Measurements from ENCODE around the gene ZNF575.

The ZNF575 gene

DNA sequence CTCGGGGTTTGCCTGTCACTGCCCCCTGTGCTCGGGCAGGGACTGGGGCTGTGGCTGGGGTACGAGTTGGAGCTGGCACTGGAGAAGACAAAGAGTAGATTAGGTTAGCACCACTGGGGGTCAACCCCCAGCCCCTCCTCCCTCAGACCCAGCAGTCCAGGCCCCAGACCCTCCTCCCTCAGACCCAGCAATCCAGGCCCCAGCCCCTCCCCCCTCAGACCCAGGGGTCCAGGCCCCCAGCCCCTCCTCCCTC is 19.1 kb downstream of the ZNF575 start:
- TF ChIP-seq, protein P1, sequence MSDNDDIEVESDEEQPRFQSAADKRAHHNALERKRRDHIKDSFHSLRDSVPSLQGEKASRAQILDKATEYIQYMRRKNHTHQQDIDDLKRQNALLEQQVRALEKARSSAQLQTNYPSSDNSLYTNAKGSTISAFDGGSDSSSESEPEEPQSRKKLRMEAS (IDR thresholded peaks at IDR 0.05), result no peak
- no peak for TF ChIP-seq CEBPB (IDR thresholded peaks at IDR 0.05)
- TF ChIP-seq EP300 (IDR thresholded peaks at IDR 0.05; ENCODE audit: borderline replicate concordance), result no peak
- TF ChIP-seq TCF12 (IDR thresholded peaks at IDR 0.05; ENCODE audit: low read depth), result no peak
- TF ChIP-seq CREB1 (IDR thresholded peaks at IDR 0.05; ENCODE audit: low read depth), result no peak
- TF ChIP-seq, protein P2, sequence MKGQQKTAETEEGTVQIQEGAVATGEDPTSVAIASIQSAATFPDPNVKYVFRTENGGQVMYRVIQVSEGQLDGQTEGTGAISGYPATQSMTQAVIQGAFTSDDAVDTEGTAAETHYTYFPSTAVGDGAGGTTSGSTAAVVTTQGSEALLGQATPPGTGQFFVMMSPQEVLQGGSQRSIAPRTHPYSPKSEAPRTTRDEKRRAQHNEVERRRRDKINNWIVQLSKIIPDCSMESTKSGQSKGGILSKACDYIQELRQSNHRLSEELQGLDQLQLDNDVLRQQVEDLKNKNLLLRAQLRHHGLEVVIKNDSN (IDR thresholded peaks at IDR 0.05), result no peak
- no peak for TF ChIP-seq EGR1 (IDR thresholded peaks at IDR 0.05)
- no peak for TF ChIP-seq NFIC (IDR thresholded peaks at IDR 0.05)
- TF ChIP-seq TAF1 (IDR thresholded peaks at IDR 0.05; ENCODE audit: low read depth), result no peak
- TF ChIP-seq TEAD4 (IDR thresholded peaks at IDR 0.05), result no peak
- no peak for TF ChIP-seq ZBTB7A (IDR thresholded peaks at IDR 0.05; ENCODE audit: low read depth)
- TF ChIP-seq YY1 (IDR thresholded peaks at IDR 0.05; ENCODE audit: low read depth), result no peak
- no peak for TF ChIP-seq RAD21 (IDR thresholded peaks at IDR 0.05; ENCODE audit: low read depth)

DNA sequence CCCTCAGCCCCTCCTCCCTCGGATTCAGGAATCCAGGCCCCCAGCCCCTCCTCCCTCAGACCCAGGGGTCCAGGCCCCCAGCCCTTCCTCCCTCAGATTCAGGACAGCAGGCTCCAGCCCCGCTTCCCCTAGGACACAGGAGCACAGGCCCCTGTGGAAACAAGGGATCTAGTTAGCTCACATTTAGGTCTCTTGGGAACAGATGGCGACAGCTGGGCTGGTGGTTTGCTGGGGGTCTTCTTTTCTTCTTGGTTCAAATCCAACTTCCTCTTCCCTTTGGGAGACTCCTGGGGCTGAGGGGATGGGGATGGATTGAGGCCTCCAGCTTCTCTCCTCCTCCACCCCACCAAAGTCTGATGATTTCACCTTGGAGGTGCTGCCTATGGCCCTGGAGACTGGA is 19.6 kb downstream of the ZNF575 start:
- TF ChIP-seq, protein P2 (IDR thresholded peaks at IDR 0.05), result no peak
- TF ChIP-seq, protein P1 (IDR thresholded peaks at IDR 0.05), result no peak
- no peak for TF ChIP-seq EP300 (IDR thresholded peaks at IDR 0.05; ENCODE audit: borderline replicate concordance)
- TF ChIP-seq TEAD4 (IDR thresholded peaks at IDR 0.05), result no peak
- no peak for TF ChIP-seq CEBPB (IDR thresholded peaks at IDR 0.05)
- TF ChIP-seq ZBTB7A (IDR thresholded peaks at IDR 0.05; ENCODE audit: low read depth), result no peak
- no peak for TF ChIP-seq YY1 (IDR thresholded peaks at IDR 0.05; ENCODE audit: low read depth)

DNA sequence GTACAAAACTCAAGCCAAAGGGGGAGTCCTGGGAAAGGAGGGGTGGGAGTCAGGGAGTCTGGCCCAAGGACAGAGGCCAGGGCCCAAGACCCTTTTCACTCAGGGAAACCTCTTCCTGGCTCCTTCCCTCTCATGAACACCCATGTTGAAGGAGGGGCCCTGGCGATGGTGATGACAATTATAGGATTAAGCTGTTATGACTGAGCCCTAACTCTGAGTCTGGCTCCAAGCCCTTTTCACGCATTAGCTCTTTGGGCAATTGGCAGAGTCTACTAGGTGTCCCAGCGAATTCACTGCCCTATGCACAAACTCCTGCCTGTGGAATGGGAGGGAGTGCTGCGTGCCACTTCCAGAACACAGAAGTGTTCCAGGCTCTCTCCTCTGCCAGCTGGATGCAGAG is 20.7 kb downstream of the ZNF575 start:
- TF ChIP-seq ZBTB7A (IDR thresholded peaks at IDR 0.05; ENCODE audit: low read depth) (no peak), CREB1 (IDR thresholded peaks at IDR 0.05; ENCODE audit: low read depth) (no peak), FOXM1 (IDR thresholded peaks at IDR 0.05; ENCODE audit: borderline replicate concordance, low read depth) (no peak), EGR1 (IDR thresholded peaks at IDR 0.05) (no peak), RAD21 (IDR thresholded peaks at IDR 0.05; ENCODE audit: low read depth) (no peak), NFIC (IDR thresholded peaks at IDR 0.05) (no peak), TCF12 (IDR thresholded peaks at IDR 0.05; ENCODE audit: low read depth) (no peak), YY1 (IDR thresholded peaks at IDR 0.05; ENCODE audit: low read depth) (no peak), TAF1 (IDR thresholded peaks at IDR 0.05; ENCODE audit: low read depth) (no peak), TEAD4 (IDR thresholded peaks at IDR 0.05) (no peak), EP300 (IDR thresholded peaks at IDR 0.05; ENCODE audit: borderline replicate concordance) (no peak), CEBPB (IDR thresholded peaks at IDR 0.05) (no peak)
- TF ChIP-seq, protein P2 (IDR thresholded peaks at IDR 0.05), result no peak
- TF ChIP-seq, protein P1 (IDR thresholded peaks at IDR 0.05), result no peak
- TF ChIP-seq, protein P3, sequence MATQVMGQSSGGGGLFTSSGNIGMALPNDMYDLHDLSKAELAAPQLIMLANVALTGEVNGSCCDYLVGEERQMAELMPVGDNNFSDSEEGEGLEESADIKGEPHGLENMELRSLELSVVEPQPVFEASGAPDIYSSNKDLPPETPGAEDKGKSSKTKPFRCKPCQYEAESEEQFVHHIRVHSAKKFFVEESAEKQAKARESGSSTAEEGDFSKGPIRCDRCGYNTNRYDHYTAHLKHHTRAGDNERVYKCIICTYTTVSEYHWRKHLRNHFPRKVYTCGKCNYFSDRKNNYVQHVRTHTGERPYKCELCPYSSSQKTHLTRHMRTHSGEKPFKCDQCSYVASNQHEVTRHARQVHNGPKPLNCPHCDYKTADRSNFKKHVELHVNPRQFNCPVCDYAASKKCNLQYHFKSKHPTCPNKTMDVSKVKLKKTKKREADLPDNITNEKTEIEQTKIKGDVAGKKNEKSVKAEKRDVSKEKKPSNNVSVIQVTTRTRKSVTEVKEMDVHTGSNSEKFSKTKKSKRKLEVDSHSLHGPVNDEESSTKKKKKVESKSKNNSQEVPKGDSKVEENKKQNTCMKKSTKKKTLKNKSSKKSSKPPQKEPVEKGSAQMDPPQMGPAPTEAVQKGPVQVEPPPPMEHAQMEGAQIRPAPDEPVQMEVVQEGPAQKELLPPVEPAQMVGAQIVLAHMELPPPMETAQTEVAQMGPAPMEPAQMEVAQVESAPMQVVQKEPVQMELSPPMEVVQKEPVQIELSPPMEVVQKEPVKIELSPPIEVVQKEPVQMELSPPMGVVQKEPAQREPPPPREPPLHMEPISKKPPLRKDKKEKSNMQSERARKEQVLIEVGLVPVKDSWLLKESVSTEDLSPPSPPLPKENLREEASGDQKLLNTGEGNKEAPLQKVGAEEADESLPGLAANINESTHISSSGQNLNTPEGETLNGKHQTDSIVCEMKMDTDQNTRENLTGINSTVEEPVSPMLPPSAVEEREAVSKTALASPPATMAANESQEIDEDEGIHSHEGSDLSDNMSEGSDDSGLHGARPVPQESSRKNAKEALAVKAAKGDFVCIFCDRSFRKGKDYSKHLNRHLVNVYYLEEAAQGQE (IDR thresholded peaks at IDR 0.05; ENCODE audit: low read depth), result no peak

DNA sequence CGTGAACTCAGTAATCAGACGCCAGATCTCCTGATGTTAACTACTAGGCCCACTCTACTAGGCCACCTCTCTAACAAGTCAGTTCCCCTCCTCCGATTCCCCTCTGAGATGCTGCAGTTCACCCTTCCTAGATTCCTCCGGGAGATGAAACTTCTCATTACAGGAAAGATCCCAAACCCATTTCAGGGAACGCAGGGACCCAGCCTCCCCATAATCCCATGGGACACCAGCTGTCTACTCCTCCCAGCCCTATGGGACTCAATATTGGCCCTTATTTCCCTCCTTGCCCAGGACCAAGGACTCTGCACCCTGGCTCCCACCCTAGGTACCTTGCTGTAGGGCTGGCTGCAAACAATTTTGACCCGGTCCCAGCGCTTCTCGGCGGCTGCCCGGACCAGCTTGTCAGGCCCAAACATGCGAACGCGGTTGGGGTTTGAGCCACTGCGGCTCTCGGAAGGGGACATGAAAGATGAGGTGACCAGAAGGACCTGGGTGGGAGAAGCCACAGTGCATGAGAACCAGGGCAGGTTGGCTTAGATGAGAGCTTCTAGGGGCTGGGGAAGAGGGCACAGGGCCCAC is 21.4 kb downstream of the ZNF575 start:
- TF ChIP-seq, protein P3 (IDR thresholded peaks at IDR 0.05; ENCODE audit: low read depth), result no peak
- TF ChIP-seq TAF1 (IDR thresholded peaks at IDR 0.05; ENCODE audit: low read depth) (no peak), ZBTB7A (IDR thresholded peaks at IDR 0.05; ENCODE audit: low read depth) (no peak), TEAD4 (IDR thresholded peaks at IDR 0.05) (no peak), FOXM1 (IDR thresholded peaks at IDR 0.05; ENCODE audit: borderline replicate concordance, low read depth) (no peak), EP300 (IDR thresholded peaks at IDR 0.05; ENCODE audit: borderline replicate concordance) (no peak), TCF12 (IDR thresholded peaks at IDR 0.05; ENCODE audit: low read depth) (no peak), CREB1 (IDR thresholded peaks at IDR 0.05; ENCODE audit: low read depth) (no peak), EGR1 (IDR thresholded peaks at IDR 0.05) (no peak)
- TF ChIP-seq, protein P2 (IDR thresholded peaks at IDR 0.05), result no peak

DNA sequence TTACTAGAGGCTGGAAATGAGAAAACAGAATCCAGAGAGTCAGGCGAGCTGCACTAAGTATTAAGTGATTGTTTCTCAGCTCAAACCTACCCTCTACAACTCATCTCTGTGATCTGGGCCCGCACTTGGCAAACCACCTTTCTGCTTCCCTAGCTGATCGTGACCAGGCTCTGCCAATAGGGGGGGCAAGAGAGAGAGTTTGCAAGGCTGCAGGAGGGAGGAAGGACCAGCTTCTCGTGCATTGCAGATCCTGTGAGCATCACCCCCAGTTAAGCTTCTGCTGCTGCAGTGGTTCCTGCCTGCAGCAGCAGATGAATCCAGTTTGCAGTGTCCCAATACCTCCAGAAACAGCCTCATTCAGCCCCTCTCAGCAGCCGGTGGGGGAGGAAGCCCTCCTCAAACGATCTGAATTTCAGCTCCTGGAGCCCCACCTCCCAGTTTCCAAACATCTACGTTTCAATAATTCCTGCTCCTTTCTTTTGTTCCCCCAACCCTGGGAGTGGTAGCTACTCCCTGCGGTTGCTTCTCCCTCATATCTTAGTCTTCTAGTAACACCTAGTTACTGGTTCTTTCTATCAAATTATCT is 22.3 kb downstream of the ZNF575 start:
- TF ChIP-seq EGR1 (IDR thresholded peaks at IDR 0.05) (no peak), CEBPB (IDR thresholded peaks at IDR 0.05) (no peak), TAF1 (IDR thresholded peaks at IDR 0.05; ENCODE audit: low read depth) (no peak), TCF12 (IDR thresholded peaks at IDR 0.05; ENCODE audit: low read depth) (no peak), RAD21 (IDR thresholded peaks at IDR 0.05; ENCODE audit: low read depth) (peak; percentile 67)
- TF ChIP-seq, protein P1 (IDR thresholded peaks at IDR 0.05), result no peak
